SU-DHL-6 (cell line): ENCODE measurements around the gene VDR.

ENCODE experiments used
- H2AFZ ChIP-seq: fragments of 200-600 bp; sonication (generic); 2 replicates; pipeline ENCODE4 v1.6.1; 2014; ENCODE audit warnings: low read depth, mild to moderate bottlenecking, moderate library complexity, mixed read lengths, antibody characterized with exemption, low read length; ENCODE audit not compliant: severe bottlenecking
- H3F3A ChIP-seq: fragments of 200-600 bp; shearing (Covaris generic); 2 replicates; pipeline ENCODE4 v1.6.0; 2016; ENCODE audit warnings: antibody characterized with exemption, mild to moderate bottlenecking; ENCODE audit not compliant: insufficient read depth
- H3K27ac ChIP-seq: fragments of 200-600 bp; sonication (generic); 2 replicates; pipeline ENCODE4 v1.5.1; 2016; ENCODE audit warnings: low read depth, mild to moderate bottlenecking, low read length, moderate library complexity, mixed read lengths
- H3K27me3 ChIP-seq: fragments of 200-600 bp; sonication (generic), shearing (Covaris generic); 2 replicates; pipeline ENCODE4 v1.6.0; 2014; ENCODE audit warnings: mild to moderate bottlenecking, low read length
- H3K36me3 ChIP-seq: fragments of 200-600 bp; sonication (generic); 2 replicates; pipeline ENCODE4 v1.6.1; 2014; ENCODE audit warnings: mild to moderate bottlenecking, low read length, mixed read lengths
- H3K4me2 ChIP-seq: fragments of 300-600, 200-600 bp; shearing (Covaris generic), sonication (generic); 2 replicates; pipeline ENCODE4 v1.6.0; 2014; ENCODE audit warnings: low read length, low read depth, mild to moderate bottlenecking; ENCODE audit not compliant: poor library complexity, severe bottlenecking
- H3K4me3 ChIP-seq: fragments of 200-600 bp; sonication (generic); 2 replicates; pipeline ENCODE4 v1.5.1; 2014; ENCODE audit warnings: antibody characterized with exemption, low read length, mild to moderate bottlenecking, mixed read lengths; ENCODE audit not compliant: insufficient read depth, poor library complexity, severe bottlenecking
- H3K79me2 ChIP-seq: fragments of 200-600 bp; sonication (generic); 2 replicates; pipeline ENCODE4 v1.6.1; 2014; ENCODE audit warnings: mild to moderate bottlenecking, low read length, moderate library complexity; ENCODE audit not compliant: insufficient read depth
- H3K9ac ChIP-seq: fragments of 200-600 bp; sonication (generic); 2 replicates; pipeline ENCODE4 v1.7.0; 2014; ENCODE audit warnings: mild to moderate bottlenecking, low read length
- H3K9me2 ChIP-seq: fragments of 200-600 bp; sonication (generic); replicated peaks from 2 replicates; pipeline ENCODE4 v1.6.1; 2014; ENCODE audit warnings: low read length; ENCODE audit not compliant: insufficient read depth
- H3K9me3 ChIP-seq: fragments of 200-600 bp; sonication (generic); 2 replicates; pipeline ENCODE4 v1.6.1; 2014; ENCODE audit warnings: low read length, mixed read lengths; ENCODE audit not compliant: insufficient read depth
- H4K20me1 ChIP-seq: fragments of 200-600 bp; sonication (generic); 2 replicates; pipeline ENCODE4 v1.6.1; 2014; ENCODE audit warnings: low read depth, mild to moderate bottlenecking, antibody characterized with exemption, low read length, moderate library complexity, mixed read lengths
- CTCF ChIP-seq: fragments of 200-600 bp; sonication (generic); IDR thresholded peaks from one replicate; pipeline ENCODE4 v1.5.1; 2017; ENCODE audit warnings: antibody characterized with exemption, mild to moderate bottlenecking, low read length, moderate library complexity; ENCODE audit not compliant: insufficient read depth, poor library complexity, severe bottlenecking
- EZH2phosphoT487 ChIP-seq: fragments of 200-600 bp; sonication (generic), shearing (Covaris generic); conservative IDR thresholded peaks from 2 replicates; pipeline ENCODE4 v1.6.1; 2018; ENCODE audit warnings: mild to moderate bottlenecking, antibody characterized with exemption, low read length, moderate library complexity, mixed read lengths

Gene VDR

GRCh38 chr12:47800582-47800981, 104.2 kb downstream of the VDR start:
- no peak overlapping the region for H3K27ac ChIP-seq
- no peaks in the 10 kb centered on the region for H3K36me3 ChIP-seq
- no peak overlapping the region for H3K4me2 ChIP-seq

GRCh38 chr12:47799357-47799955, 105.3 kb downstream of the VDR start:
- H3K4me3 ChIP-seq: no peak overlapping the region
- no peaks in the 10 kb centered on the region for H3K36me3 ChIP-seq
- H3K79me2 ChIP-seq: no peaks in the 10 kb centered on the region; the same call in 1 of the 2 replicates
- no peaks in the 10 kb centered on the region for H3K27me3 ChIP-seq
- no peak overlapping the region for H3K9ac ChIP-seq
- no peak overlapping the region for H2AFZ ChIP-seq
- H3F3A ChIP-seq: no peaks in the 10 kb centered on the region
- H3K4me2 ChIP-seq: no peak overlapping the region
- TF ChIP-seq CTCF: no peak
- no peak for TF ChIP-seq EZH2phosphoT487
- H4K20me1 ChIP-seq: no peaks in the 10 kb centered on the region; the same call in 1 of the 2 replicates
- H3K9me2 ChIP-seq: no peaks in the 10 kb centered on the region
- H3K9me3 ChIP-seq: no peaks in the 10 kb centered on the region
- no peak overlapping the region for H3K27ac ChIP-seq

More at GRCh38 chr12:47800582-47800981, 104.2 kb downstream of the VDR start:
- Histone ChIP-seq H3K9ac (no peak overlapping the region), H2AFZ (no peak overlapping the region), H4K20me1 (no peaks in the 10 kb centered on the region; the same call in 1 of the 2 replicates), H3K27me3 (no peaks in the 10 kb centered on the region), H3F3A (no peaks in the 10 kb centered on the region), H3K4me3 (no peak overlapping the region), H3K79me2 (no peaks in the 10 kb centered on the region; the same call in 1 of the 2 replicates), H3K9me2 (no peaks in the 10 kb centered on the region), H3K9me3 (no peaks in the 10 kb centered on the region)
- TF ChIP-seq EZH2phosphoT487 (no peak), CTCF (no peak)

DNA sequence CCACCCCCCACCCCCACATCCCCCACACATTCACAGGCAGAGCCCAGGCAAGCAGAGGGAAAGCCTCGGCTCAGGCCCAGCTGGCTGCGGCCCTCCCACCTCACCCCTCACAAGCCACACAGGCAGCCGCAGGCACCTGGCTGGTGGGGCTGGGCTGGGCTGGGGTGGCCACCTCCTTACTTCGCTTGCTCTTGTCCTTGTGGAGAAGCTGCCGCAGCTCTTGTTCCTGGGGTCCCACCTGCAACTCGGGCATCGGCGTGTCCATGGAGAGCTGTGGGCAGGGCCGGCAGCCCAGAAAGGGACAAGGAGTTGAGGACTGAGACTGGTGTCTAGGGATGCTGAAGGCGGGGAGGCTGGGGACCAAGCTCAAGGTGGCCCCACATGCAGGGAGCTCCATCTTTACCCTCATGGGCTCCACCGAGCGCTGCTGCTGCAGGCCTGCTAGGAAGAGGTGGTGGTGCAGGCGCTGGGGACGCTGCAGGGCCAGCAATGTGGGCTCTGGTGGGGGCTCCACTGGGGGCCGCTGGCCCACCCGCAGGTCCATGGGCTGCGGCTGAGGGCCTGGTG, 106.3 kb downstream of the VDR start:
- Histone ChIP-seq H3F3A (no peaks in the 10 kb centered on the region), H3K27ac (no peak overlapping the region), H3K4me3 (no peak overlapping the region), H3K79me2 (no peaks in the 10 kb centered on the region; the same call in 1 of the 2 replicates), H4K20me1 (no peaks in the 10 kb centered on the region), H3K9me2 (no peaks in the 10 kb centered on the region), H3K9me3 (no peaks in the 10 kb centered on the region), H3K9ac (no peak overlapping the region), H3K27me3 (no peaks in the 10 kb centered on the region), H2AFZ (no peak overlapping the region), H3K36me3 (no peaks in the 10 kb centered on the region), H3K4me2 (no peak overlapping the region)
- no peak for TF ChIP-seq CTCF
- TF ChIP-seq EZH2phosphoT487: no peak
